AG10803 (cell line): ENCODE measurements around the gene SPACA4.

Experiments
- DNase-seq: peaks from one replicate; pipeline ENCODE4 v3.0.0; 2010; ENCODE audit warnings: low read depth
- H3K4me3 ChIP-seq: 2 replicates; pipeline ENCODE4 v1.5.1; 2011; ENCODE audit warnings: mild to moderate bottlenecking, low read length, control low read depth
- TF ChIP-seq, protein P1 (sequence below): conservative IDR thresholded peaks from 2 replicates; pipeline ENCODE4 v1.5.1; 2011; ENCODE audit warnings: mild to moderate bottlenecking, low read length, control low read depth, inconsistent platforms

SPACA4 gene

DNA sequence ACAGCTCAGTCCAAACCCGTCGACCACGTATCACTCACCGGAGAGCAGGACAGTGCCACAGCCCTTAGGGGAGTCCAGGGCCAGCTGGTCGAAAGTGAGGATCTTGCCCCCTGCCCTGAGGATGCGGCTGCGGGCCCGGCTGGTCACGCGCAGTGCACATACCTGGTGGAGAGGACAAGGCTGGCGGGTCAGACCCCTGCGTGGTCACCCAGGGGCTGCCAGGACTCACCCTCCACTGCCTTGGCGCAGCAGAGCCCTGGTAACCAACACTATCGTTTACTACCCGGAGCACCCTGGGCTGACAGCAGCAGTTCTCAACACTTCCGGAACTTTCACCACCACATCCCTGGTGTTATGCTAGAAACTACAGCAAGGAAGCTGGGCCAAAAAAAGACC is 9.5 kb downstream of the SPACA4 start:
- TF ChIP-seq, protein P1, sequence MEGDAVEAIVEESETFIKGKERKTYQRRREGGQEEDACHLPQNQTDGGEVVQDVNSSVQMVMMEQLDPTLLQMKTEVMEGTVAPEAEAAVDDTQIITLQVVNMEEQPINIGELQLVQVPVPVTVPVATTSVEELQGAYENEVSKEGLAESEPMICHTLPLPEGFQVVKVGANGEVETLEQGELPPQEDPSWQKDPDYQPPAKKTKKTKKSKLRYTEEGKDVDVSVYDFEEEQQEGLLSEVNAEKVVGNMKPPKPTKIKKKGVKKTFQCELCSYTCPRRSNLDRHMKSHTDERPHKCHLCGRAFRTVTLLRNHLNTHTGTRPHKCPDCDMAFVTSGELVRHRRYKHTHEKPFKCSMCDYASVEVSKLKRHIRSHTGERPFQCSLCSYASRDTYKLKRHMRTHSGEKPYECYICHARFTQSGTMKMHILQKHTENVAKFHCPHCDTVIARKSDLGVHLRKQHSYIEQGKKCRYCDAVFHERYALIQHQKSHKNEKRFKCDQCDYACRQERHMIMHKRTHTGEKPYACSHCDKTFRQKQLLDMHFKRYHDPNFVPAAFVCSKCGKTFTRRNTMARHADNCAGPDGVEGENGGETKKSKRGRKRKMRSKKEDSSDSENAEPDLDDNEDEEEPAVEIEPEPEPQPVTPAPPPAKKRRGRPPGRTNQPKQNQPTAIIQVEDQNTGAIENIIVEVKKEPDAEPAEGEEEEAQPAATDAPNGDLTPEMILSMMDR, result no peak
- H3K4me3 ChIP-seq, result no peak overlapping the region
- DNase-seq, result no peak

DNA sequence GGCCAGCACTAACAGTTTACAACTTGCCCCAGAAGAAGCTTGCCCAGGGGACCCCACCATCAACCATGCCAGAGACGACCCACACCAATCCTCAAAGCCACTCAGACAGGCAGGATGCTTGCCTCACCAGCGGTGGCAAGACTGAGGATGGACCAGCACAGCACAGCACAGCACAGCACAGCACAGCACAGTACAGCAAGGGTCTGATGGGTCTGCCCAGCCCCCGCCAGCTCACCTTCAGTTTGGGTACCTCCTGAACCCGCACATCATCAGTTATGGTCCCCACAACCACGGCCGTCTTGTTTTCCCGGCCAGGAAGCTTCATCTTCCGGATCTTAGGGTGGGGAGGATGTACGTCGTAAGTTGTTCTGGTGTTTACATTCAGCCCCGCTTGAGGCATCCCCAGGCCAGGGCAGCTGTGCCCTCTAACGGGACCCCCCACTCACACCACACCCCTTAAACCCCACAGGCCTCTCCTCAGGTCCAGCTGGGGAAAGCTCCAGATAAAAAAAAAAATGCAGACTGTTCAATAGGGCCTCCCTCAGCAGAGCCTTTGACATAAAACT is 10.0 kb downstream of the SPACA4 start:
- H3K4me3 ChIP-seq, result no peak overlapping the region; the same call in 1 of the 2 replicates
- TF ChIP-seq, protein P1, result no peak
- DNase-seq, result no peak

DNA sequence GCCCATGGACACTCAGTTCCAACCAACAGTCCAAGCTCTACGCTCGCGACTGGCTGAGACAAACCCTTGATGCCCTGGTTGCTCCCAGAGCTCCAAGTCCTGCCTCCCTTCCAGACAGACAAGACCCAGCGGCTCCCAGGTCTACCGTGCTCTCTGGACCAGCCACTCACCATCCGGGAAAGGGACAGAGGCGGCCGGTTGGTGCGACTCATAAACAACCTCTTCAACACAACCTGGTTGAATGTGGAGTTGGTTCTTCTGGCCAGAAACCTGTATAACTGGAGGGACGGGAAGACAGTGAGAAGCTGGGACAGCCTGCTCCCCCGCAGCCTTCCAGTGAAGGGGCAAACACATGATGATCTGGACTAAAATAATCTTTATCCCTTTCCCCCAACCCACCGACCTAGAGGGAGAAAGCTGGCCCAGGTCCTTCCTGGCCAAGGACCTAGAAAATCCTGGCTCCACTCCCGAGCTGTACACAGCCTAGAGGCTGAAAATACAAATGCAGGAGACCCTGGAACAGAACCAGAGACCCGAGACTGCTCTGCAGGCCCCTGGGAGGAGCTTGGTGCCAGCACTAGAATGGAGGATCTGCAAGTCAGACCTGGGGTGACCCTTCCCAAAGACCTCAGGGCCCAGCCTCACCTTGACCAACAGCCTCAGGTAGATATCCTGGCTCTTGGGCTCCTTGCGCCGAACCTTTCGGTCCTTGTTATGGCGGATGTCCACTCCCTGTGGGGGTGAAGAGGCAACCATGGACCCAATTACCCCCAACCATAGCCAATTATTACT is 10.8 kb downstream of the SPACA4 start:
- no peak for DNase-seq
- TF ChIP-seq, protein P1, result no peak; the same call in 1 of the 2 replicates
- H3K4me3 ChIP-seq, result peak overlapping the region; percentile 98

DNA sequence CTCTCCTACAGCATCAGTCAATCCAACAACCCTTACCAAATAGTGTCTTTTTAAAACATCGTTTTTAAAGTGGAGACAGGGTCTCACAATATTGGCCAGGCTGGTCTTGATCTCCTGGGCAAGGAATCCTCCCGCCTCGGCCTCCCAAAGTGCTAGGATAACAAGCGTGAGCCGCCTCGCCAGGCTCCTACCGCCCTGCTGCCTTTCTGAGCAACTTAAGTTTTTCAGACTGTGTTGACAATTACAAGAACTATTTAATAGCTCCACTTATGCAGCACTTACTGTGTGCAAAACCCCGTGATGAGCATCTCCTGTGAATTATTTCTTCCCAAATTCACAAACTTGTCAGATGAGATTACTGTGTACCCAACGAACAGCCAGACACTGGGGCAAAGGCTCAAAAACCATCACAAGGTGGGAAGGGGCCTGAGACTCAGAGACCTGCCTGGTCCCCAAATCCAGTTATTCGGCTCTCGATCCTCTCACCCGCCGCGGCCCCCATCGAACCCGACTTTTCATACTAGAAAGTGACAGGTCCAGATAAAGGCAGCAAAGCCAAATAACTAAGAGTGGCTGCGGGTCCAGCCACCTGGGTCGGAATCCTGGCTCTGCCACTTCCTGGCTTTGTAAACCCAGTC is 11.9 kb downstream of the SPACA4 start:
- TF ChIP-seq, protein P1, result no peak
- DNase-seq, result no peak

DNA sequence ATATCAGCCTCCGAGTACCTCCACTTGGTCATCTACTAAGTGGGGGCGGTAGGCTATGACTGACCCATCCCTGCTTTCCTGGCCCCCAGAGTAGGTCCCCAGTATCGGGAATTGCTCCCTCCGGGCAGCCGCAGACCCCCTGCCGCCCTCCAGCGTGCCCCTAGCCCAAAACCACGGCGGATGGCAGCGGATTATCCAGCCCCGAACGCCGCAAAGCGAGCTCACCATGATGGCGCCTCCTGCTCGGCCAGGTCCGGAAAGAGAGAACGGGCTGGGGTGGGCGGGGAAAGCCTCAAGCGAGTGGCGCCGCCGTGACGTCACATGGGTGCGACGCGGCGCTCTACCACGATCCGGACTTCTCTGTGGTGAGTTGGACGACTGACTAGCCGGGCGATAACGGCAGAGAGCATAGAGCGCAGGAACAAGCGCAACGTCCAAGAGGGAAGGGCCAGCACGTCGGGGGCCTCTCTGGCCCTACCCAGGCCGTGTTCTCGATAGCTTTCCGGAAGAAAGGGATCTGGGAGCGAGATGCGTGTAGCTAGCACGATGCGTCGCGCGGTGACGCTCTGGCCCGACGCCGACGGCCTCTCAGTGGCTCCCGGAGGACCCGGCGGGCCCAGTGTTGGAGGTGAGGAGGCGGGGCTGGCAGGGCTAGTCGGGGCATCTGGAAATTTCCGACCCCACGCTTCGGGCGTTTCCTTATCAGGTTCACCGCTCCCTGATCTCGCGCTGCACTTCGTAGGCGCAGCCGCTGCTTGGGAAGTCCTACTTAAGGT is 12.6 kb downstream of the SPACA4 start, which contains the start of the genes RPL18 and SPHK2:
Gene RPL18, minus strand, starts transcription at position 263 of the 776 bp plus-strand sequence. Its CDS starts 35 bp downstream, at position 228.
Gene SPHK2, plus strand, starts transcription at position 591 of the 776 bp plus-strand sequence. CDS start 1,009 bp downstream, outside the sequence.
- peak within 1 kb of the TSS; percentile 98 for H3K4me3 ChIP-seq
- DNase-seq, result peak; percentile 100
- TF ChIP-seq, protein P1, result no peak

More for the DNA sequence above, 11.9 kb downstream of the SPACA4 start:
- H3K4me3 ChIP-seq, result peak overlapping the region; percentile 98

DNA sequence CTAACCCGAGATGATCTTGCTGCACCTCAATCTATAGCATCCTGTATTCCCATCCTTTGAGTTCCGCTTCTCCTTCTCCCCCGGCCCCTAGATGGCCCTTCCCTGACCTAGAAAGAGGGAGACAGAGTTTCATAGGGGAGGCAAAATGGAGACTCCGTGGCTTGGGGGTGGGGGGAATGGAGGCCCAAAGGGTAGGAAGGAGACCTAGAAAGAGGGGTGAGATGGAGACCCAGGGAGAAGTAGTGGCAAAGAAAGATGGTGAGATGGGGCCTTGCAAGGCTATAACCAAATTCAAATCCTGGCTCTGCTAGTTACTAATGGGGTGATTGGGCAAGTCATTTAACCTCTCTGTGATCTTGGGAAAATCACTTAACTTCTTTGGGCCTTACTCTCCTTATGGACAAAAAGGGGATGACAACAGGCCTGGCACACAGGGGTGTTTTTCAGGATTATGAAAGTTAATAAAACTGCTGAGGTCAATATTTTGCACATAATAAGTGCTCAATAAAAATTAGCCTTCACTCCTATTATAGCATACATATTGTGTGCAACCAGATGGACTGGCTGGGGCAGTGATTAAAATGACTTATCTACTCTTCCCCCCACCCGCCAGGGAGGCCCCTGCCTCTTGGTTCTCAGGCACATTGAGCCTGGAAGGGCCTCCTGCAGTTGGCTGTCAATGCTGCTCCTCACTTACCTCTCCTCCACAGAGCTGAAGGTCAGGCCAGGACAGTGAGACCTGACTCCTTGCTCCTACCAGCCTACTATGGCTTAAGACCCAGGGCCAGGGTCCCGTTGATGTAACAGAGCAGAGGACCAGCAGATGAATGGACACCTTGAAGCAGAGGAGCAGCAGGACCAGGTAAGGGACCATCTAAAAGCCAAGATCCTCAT is 13.4 kb downstream of the SPACA4 start:
- TF ChIP-seq, protein P1, result no peak; the same call in 1 of the 2 replicates
- peak overlapping the region; percentile 92 for H3K4me3 ChIP-seq
- DNase-seq, result peak; percentile 53
